Activated CD4-positive, alpha-beta T cell treated with anti-CD3 and anti-CD28 coated beads, Interleukin-2, amount 50 U/mL, for 16 hours (primary cell): Measurements from ENCODE around the gene BST2.

ENCODE experiments used
- DNase-seq: peaks from one replicate; pipeline ENCODE4 v3.0.0-alpha.2; 2020

BST2 gene

DNA sequence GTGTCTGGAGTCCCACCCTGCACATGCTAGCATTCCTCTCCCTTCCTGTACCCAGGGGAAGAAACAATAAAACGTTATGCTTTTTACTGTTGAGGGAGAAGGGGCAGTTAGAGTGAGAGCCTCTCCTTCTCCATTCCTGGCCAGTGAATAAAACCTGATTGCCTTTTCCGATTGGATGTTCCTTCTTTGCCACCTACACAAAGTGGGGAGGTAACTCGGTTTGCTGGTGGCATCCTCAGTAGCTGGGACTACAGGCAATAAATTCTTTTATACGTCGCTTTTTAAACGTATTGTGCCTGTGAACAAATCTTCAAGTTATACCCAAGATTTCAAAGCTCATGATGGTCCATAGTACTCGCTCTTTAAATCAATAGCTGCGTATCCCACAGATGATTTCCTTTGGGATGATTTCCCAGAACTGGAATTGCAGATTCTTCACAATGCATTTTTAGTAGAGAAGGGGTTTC lies 13.8 kb upstream of the BST2 start:
- no peak for DNase-seq

DNA sequence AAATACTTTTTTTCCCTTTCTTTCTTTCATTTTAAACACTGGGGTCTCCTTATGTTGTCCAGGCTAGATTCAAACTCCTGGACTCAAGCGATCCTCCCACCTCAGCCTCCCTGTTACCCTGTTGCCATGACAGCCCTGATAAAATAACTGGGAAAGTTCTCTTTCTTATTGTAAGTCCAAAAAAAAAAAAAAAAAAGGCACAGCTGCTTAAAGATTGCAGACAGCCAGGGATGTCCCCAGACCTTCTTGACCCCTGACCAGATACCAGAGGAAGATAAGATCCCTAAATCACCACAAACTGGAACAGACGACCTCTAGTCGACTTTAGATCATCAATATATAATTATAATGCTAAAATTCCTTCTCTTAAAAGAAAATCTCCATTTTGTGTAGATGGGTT lies 13.3 kb upstream of the BST2 start:
- no peak for DNase-seq

DNA sequence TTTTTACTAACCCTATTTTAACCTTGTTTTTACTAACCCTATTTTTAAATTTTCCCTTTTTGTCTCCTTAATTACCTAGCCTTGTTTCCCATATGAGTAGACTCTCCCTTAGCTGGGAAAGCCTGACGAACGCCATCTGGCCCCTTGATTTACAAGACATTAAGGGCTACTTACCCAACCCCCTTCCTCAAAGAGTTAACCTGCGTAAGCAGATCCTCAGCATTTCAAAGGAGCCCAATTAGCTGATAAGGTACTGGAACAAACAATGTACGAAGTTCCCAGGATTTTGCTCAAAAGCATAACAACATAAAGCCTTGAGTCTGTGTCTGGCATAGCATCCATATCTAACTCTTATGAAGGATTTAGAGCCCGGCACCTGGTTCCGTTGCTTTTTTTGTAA lies 9.7 kb upstream of the BST2 start:
- no peak for DNase-seq

DNA sequence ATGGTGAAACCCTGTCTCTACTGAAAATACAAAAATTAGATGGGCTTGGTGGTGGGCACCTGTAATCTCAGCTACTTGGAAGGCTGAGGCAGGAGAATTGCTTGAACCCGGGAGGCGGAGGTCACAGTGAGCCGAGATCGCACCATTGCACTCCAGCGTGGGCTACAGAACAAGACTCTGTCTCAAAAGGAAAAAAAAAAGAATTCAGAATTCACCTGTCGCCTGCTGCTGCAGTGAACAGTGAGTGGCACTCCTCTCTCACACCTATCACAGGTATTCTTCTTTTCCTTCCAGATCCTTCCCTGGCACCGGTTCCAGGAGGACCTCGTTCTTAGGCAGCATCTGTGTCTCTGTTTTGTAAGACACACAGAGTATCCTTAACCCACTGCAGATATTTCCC lies 8.7 kb upstream of the BST2 start:
- DNase-seq, result no peak

DNA sequence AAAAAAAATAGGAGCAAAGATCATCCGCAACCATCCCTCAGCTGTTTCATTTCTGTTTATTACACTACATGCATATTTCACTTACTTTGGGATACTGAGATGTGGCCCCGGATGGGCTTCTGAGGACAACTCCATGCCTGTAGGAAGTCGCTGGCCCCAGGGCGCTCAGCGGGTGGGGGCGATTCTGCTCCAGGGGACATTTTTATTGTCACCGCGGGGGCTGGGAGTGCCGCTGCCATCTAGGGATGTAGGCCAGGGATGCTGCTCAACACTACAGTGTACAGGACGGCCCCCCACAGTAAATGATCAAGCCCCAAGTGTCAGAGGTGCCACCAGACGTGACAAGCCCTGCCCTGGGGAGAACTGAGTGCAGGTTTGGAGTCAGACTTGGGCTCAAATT lies 6.4 kb upstream of the BST2 start:
- no peak for DNase-seq

DNA sequence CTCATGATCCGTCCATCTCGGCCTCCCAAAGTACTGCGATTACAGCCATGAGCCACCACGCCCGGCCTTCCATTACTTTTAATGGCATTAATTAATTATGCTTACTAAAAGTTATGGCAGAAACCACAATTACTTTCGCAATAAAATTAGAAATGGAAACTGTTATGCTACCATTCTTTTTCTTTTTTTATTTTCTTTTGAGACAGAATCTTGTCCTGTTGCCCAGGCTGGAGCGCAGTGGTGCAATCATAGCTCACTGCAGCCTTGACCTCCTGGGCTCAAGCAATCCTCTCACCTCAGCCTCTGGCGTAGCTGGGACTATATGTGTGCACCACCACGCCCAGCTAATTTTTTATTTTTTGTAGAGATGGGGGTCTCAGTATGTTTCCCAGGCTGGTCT lies 4.6 kb upstream of the BST2 start:
- no peak for DNase-seq

DNA sequence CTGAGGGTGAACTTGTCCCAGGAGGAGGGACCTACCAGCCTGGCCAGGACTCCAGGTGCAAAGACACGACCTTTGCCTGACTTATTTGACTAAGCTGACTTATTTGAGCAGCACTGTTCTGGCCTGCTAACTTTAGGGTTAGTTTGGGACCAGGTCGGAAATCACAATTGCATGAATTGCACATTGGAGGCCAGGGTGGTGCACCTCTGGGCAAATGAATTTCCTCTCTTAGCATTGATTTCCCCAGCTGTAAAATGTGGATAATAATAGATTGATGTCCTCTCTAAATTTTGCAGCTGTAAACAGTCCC lies 1.4 kb upstream of the BST2 start:
- peak; percentile 28 for DNase-seq

DNA sequence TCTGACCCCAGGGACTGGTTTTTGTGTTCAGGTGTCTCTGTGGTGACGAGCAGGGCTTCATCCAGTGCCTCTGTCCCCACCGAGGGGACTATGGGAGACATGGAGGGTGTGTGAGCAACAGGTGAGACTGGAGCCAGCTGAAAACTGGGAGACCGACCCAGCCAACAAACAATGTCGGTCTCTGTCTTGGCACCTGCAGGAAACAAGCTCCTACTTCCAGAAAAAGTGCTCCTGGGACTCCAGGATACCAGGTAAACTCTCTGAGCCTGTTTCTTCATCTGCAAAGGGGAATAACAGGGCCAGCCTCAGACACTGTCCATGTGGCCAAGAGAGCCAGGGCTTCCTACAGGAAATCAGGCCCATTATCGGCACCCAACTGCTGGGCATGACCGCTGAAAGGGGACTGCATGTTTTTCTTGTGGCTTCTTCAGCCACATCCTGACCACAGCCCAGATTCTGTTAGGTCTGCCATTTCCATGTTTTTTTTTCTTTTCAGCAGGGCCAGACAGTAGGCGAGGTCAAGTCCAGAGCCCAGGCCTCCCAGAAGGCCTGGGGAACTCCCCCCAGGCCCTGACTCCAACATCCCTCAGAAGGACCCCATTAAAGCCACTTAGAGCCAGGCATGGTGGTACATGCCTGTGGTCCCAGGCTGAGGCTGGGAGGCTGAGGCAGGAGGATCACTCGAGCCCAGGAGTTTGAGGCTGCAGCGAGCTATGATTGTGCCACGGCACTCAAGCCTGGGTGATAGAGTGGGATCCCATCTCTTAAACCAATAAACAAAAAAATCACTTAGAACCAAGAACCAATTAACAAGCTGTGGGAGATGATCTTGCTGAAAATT lies 836 bp upstream of the BST2 start:
- DNase-seq, result peak; percentile 70

DNA sequence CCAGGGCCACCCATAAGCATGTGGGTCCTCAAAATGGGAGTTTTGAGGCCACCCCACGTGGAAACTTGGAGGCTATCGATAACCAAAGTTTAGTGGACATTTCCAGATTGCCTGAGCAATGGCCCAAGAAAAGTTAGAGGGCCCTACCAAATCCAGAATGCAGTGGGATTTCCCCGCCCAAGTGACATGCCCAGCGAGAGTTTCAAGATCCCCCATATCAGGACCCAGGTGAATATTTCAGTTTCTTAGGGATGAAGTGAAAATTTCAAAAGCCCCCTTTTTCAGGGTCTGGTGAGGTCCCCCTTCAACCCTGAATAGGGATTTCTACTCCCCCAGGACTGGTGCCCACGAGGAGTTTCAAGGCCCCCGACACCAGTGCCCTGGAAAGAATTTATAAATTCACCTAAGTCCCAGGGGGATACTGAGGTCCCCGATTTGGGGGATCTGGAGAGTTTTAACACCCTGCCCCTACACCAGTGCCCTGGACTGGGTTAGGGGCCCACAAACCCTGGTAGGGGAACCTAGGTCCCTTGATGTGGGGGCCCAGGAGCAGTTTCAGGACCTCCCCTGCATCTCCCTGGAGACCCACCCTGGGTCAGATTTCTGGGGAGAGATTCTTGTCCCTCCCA lies 695 bp downstream of the BST2 start:
- DNase-seq, result peak; percentile 27

DNA sequence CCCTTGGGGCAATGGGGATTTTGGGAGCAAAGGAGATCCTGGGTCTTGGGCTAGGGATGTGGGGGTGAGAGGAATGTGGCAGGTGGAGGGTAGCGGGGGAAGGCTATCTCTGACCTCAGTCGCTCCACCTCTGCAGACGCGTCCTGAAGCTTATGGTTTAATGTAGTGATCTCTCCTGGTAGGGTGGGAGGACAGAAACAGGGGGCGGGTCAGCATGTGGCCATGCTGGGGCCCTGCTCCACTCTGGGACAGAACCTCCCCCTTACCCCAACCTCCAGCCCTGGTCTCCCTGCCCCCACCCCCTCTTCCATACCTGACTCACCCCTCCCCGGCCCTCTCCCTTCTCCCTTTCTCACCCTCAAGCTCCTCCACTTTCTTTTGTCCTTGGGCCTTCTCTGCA lies 1.4 kb downstream of the BST2 start:
- peak; percentile 37 for DNase-seq

DNA sequence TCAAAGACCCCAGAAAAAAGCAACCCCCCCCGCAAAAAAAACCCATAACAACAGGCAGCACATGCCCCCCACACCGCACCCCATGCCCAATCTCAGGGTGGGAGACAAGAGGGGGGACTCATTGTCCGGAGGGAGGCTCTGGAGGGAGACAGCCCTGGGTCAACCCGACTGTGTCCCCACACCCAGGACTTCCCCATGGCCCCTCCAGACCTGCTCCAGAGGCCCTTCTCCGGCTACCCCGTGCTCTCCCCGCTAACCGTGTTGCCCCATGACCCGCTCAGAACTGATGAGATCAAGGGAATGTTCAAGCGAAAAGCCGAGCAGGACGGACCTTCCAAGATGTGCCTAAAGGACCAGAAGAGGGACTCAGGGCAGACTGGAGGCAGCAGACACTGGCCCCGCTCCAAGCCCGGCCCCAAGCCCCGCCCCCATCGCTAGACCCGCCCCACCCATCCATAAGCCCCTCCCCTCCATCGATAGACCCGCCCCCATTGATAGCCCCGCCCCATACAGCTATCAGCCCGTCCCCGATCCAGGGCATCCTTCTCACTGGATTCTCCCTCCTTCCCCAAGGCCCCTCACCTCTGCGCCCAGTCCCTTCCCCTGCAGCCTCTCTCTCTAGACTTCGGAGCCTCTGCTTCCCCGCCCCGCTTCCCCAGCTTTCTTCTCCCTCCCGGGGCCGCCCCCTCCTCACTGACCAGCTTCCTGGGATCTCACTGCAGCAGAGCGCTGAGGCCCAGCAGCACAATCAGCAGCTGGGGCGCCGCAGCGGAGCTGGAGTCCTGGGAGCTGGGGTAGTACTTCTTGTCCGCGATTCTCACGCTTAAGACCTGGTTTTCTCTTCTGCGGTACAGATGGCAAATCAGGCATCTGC lies 2.2 kb downstream of the BST2 start:
- peak; percentile 50 for DNase-seq

DNA sequence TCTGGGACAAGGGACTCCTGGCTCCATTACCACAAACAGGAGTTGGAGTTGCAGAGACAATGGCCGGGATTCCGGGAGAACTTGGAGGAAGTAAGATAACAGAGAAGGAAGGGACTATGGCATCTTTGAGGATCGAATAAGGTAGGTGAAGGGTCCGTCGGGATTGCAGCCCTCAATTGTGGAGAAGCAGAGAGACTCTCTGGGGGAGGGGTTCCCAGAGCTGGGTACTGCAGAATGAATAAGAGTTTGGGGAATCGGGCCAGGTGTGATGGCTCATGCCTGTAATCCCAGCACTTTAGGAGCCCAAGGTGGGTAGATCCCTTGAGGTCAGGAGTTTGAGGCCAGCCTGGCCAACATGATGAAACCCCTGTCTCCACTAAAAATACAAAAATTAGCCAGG lies 3.8 kb downstream of the BST2 start:
- no peak for DNase-seq

DNA sequence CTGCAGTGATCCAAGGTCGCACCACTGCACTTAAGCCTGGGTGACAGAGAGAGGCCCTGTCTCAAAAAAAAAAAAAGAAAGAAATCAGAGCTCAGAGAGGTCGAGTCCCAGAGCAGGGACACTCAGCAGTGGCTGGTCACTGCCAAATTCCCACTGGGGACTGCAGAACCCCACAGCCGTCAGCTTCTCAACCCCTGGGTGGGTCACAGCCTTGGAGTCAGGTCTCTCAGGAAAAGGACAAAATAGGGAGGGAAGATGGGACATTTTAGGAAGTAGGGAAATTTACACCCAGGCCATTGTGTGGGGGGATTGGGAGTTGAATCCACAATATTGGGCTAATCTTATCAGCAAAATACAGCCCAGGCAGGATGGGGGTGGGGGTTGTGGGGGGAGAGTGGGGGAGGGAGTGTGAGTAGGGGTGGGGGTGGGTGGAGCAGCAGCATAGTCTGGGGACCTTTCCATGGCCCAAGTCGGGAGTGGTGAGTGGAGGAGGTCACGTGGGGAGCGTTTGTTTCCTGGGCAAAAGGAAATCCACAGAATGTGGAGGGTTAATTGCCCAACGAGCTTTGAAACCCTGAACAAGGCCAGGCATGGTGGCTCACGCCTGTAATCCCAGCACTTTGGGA lies 6.4 kb downstream of the BST2 start:
- no peak for DNase-seq

DNA sequence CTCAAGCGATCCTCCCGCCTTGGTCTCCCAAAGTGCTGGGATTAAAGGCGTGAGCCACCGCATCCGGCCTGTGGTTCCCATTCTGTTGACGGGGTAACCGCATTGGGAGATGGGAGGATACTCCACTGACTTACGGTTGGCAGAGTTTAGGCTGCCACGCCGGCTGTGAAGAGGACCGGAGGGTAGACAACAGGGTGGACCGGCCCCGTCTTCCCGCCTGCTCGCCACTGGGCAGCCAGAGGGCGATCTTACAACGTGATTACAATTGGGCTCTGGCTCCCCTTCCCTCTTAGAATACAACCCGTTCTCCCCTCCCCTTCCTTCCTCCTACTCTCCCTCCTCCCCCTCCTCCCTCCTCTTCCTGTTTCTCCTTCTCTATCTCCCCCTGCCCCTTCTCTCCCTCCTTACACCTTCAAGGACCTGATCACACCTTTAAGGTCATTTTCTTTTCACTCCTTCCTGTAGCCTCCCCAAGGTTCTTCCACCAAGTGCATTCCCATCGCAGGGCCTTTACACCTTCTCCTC lies 10.5 kb downstream of the BST2 start:
- DNase-seq, result peak; percentile 90

DNA sequence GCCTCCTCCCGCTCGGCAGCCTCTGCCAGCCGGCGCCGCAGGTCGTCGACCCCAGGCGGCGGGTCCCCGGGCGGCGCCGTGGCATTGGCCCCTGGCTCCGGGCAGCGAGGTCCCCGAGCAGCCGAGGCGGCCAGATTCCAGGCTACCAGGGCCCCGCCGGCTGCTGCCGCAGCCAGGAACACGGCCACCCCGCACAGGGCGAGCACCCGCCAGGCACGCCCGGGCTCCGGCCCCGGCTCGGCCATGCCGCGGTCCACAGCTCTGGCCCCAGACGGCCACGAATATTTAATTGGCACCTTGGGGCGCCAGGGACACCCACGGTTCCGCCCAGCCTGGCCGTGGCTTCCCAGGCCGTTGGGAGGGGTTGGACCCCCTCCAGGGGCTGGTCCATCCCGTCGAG lies 11.5 kb downstream of the BST2 start, which contains the start of gene CCDC194:
Gene CCDC194 (minus strand): TSS at position 283 of the 400 bp plus-strand sequence. CDS start 38 bp downstream, at position 245.
- no peak for DNase-seq

DNA sequence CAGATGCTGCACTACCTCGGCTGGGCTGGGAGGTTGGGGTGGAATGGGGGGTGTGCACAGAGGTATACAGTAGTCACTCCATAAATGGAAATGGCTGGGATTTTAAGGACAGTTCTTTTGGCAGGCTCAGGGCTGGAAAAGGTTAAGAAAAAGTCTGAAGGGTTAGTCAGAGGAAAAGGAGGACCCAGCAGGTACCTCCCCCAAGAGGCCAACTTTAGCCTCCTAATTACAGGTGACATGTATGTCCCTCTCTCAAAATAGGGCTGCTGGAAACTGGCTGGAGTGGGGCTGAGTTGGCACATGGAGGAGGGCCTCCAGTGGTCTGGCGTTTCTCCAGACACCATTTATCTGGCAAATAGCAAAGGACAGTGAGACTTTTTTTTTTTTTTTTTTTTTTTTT lies 12.4 kb downstream of the BST2 start:
- DNase-seq, result no peak

DNA sequence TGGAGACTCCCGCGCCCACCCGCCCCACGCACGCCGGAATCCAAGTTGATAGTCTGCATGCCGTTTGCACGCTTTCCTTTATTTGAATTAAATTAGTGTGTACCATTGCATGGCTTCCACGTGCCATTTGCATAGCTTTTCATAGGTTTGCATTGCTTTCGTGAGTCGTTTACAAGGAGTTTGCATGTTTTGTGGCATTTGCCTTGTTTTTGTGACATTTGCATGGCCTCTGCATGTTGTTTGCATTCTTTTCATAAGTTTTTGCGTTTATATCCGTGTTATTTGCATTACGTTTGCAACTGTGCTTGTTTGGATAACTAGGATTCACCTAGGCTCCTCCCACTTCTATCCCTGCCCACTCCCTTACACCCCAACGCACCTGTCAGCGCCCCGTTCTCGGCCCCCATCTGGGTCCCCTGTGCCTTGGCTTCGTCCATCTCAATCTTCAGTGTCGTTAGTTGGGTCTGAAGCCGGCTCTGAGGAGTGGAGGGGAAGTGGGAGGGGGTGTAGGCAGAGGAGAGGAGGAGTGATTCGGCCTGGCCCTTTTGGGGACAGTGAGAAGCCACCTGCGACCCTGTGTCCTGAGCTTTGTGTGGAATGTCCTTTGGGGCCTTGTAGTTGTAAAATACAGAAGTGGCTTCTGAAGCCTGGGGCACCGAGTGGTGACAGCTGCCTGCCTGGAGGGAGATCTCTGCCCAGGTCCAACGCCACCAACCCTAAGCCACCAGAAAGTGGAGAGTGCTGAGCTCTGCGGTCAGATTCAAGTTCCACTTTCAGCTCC lies 13.9 kb downstream of the BST2 start:
- no peak for DNase-seq

DNA sequence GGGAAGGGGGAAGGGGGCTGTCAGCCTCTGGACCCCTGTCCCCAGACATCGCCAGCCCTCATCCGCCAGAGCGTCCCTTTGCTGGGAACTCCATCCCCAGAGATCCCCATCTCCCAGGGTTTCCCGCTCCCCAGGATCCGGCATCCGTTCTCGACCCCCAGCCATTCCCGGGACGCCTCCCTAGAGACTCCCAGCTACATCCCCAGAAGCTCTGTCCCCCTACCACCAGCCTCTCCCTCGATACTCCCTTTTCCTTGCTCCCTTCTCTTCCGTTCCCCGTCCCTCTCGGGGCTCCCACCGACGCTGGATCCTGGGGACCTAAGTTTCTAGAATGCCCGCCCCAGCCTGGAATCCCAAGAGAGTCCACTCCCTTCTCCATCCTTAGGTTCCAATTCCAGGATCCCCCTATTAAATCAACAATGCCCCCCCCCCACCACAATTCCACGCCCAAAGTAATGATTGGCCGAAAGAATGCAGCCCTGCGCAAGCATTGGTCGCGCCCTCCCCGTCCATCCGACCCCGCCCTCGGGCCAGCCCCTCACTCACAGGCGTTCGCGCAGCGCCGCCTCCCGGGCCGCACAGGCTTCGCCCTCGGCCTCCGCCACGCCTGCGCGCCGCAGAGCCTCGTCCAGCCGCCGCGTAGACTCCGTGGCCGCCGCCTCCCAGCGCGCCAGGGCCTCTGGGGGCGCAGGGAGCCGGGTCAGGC lies 14.6 kb downstream of the BST2 start:
- DNase-seq, result peak; percentile 91

DNA sequence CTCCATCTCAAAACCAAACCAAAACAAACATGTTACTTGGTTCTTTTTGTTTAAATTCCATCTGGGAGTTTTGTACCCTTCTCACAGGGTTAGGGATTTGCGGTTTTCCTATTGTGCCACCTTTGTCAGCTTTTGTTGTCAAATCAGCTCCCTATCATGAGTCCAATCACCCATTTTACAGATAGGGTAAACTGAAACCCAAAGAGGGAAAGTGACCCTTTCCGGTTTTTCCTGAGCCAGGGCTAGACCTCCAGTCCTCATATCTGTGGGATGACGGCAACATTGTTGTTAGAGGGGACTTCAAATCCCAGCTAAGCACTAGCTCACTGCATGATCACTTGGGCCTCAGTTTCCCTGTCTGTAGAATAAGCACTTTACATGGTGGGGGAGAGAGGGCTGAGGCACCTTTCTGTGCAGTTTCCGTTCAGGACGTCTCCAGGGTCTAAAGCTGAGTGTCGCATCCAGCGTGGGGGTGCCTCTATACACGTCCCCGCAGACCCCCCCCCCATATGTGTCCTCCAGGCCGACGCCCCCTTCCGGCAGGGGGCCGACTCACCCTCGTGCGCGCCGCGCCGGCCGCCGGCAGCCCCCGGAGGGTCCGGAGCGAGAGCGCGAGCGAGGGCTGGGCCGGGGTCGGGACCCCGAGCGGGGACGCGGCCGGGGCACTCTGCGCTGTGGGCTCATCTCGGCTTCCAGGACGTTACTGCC lies 15.3 kb downstream of the BST2 start:
- DNase-seq, result no peak

DNA sequence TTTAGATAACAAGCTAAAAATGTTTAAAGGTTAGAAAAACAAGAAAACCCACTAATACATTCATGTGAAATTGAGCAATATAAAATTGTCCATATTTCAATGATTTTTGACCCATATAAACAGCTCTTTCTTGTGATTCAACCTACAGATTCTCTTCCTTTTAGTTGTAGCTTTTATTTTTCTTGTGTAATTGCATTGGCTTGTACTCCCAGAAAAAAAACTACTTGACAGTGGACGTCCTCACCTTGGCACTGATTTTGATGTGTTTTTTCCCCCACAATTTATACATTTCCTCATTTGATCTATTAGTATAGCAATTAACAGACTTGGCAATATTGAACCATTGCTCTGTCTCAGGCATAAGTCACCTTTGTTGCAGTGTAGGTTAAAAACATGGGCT lies 16.1 kb downstream of the BST2 start:
- no peak for DNase-seq
